ENCODE results near the gene MUS81. TPM values are rescaled to one million over a fixed set of nuclear protein-coding genes. Genes with fewer than 3 reads are reported as not detected.
"Not testable (repeated sequence)": the region's sequence is repeated elsewhere in the genome, so short reads cannot be mapped to it uniquely, and the experiment has no call there.

Gene MUS81
- total and polyA plus RNA-seq, 9 donors: 15.9 to 87.0 (median 55.7) TPM

DNA sequence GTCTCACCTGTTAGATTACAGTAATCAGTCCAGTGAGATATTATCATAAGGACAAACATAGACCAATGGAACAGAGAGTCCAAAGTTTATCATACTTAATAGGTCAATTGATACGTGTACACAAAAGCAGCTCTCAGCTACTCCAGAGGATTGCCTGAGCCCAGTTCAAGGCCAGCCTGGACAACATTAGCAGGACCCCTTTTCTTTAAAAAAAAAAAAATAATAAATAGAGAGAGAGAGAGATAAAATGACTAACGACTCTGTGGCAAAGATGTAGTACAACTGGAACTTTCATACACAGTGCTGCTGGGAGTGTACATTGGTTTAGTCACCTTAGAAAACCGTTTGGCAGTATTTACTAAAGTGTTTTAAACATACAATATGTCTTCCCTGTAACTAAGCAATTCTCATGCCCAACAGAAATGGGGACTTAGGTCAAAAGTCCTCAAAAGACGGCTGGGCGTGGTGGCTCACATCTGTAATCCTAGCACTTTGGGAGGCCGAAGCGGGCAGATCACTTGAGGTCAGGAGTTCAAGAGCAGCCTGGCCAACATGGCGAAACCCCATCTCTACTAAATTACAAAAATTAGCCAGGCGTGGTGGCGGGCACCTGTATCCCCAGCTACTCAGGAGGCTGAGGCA is 15.9 kb upstream of the MUS81 start:
- no peak overlapping the region for H3K27ac ChIP-seq
- no peaks in the 10 kb centered on the region for H3K9me3 ChIP-seq
- TF ChIP-seq EP300 (IDR thresholded peaks at IDR 0.05): no peak
- no peak for TF ChIP-seq POLR2A (IDR thresholded peaks at IDR 0.05)
- TF ChIP-seq, protein P1, sequence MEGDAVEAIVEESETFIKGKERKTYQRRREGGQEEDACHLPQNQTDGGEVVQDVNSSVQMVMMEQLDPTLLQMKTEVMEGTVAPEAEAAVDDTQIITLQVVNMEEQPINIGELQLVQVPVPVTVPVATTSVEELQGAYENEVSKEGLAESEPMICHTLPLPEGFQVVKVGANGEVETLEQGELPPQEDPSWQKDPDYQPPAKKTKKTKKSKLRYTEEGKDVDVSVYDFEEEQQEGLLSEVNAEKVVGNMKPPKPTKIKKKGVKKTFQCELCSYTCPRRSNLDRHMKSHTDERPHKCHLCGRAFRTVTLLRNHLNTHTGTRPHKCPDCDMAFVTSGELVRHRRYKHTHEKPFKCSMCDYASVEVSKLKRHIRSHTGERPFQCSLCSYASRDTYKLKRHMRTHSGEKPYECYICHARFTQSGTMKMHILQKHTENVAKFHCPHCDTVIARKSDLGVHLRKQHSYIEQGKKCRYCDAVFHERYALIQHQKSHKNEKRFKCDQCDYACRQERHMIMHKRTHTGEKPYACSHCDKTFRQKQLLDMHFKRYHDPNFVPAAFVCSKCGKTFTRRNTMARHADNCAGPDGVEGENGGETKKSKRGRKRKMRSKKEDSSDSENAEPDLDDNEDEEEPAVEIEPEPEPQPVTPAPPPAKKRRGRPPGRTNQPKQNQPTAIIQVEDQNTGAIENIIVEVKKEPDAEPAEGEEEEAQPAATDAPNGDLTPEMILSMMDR (IDR thresholded peaks at IDR 0.05): no peak
- no peaks in the 10 kb centered on the region for H3K36me3 ChIP-seq
- no peak overlapping the region for H3K4me3 ChIP-seq
- no peaks in the 10 kb centered on the region for H3K4me1 ChIP-seq (ENCODE audit: insufficient read depth)
- H3K27me3 ChIP-seq: no peaks in the 10 kb centered on the region
- 77 to 84% (median 82%) methylated on average over 10 of the region's 10 CpGs for WGBS, 3 donors
- DNase-seq: no peak
- intact Hi-C loops (cut with DNase I): no loop called here

DNA sequence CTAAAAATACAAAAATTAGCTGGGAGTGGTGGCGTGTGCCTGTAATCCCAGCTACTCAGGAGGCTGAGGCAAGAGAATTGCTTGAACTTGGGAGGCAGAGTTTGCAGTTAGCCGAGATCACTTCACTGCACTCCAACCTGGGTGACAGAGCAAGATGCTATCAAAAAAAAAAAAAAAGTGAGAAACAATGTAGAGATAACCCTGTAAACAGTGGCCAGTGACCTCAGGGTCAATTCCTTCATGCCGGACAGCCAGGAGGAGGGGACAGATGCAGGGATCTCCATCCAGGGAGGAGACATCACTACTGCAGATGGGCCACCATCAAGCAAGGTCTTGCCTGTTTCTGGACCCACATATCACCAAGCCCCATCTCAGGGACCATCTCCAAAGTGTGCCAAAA is 12.5 kb upstream of the MUS81 start:
- Histone ChIP-seq H3K27ac (no peak overlapping the region), H3K9me3 (no peaks in the 10 kb centered on the region), H3K36me3 (no peaks in the 10 kb centered on the region), H3K4me1 (ENCODE audit: insufficient read depth) (peaks cover 1% of the 10 kb centered on the region), H3K4me3 (no peak overlapping the region), H3K27me3 (no peaks in the 10 kb centered on the region)
- no peak for DNase-seq
- intact Hi-C loops (cut with DNase I): no loop called here
- WGBS, 3 donors: 58 to 88% (median 75%) methylated on average over 3 of the region's 3 CpGs
- TF ChIP-seq, protein P1 (IDR thresholded peaks at IDR 0.05): no peak
- TF ChIP-seq EP300 (IDR thresholded peaks at IDR 0.05) (no peak), POLR2A (IDR thresholded peaks at IDR 0.05) (no peak)

DNA sequence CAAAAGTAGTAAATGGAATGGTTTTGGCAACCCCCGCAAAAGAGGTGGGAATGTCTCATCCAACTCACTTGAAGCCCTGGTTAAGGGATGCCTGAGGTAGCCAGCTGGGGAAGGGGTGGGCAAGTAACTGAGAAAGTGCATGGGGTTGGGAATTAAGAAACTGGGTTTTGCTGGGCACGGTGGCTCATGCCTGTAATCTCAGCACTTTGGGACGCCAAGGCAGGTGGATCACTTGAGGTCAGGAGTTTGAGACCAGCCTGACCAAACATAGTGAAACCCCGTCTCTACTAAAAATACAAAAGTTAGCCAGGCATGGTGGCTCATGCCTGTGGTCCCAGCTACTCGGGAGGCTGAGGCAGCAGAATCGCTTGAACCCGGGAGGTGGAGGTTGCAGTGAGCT is 11.5 kb upstream of the MUS81 start:
- H3K27me3 ChIP-seq; H3K4me1 ChIP-seq (ENCODE audit: insufficient read depth); H3K4me3 ChIP-seq; H3K27ac ChIP-seq; H3K36me3 ChIP-seq; intact Hi-C loops (cut with DNase I); DNase-seq; H3K9me3 ChIP-seq: not testable (repeated sequence)
- WGBS, 3 donors: 32 to 47% (median 32%) methylated on average over 7 of the region's 7 CpGs

DNA sequence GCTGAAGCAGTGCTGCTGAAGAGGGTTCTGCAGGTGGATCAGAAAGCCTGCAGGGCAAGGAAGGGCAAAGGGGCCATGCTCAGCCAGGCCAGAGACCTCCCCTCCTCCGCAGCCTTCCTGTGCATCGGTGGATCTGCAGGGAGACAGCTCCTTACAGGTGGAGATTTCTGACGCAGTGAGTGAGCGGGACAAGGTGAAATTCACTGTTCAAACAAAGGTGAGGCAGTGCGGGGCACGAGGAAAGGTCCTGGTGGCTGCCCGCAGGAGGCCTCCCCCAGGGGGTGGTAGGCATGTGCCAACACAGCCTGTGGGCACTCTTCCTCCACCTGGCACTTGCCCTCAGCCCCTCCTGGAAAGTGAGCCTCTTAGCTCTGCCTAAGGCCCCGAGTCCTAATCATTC is 10.9 kb upstream of the MUS81 start:
- H3K4me1 ChIP-seq (ENCODE audit: insufficient read depth): peaks cover 1% of the 10 kb centered on the region
- H3K4me3 ChIP-seq: no peak overlapping the region
- intact Hi-C loops (cut with DNase I): no loop called here
- no peaks in the 10 kb centered on the region for H3K27me3 ChIP-seq
- TF ChIP-seq POLR2A (IDR thresholded peaks at IDR 0.05) (no peak), EP300 (IDR thresholded peaks at IDR 0.05) (no peak)
- peak in 1 of 5 donors; percentile 26 for DNase-seq
- WGBS, 3 donors: 50 to 62% (median 59%) methylated on average over 8 of the region's 8 CpGs
- H3K9me3 ChIP-seq: no peaks in the 10 kb centered on the region
- no peak overlapping the region for H3K27ac ChIP-seq
- H3K36me3 ChIP-seq: no peaks in the 10 kb centered on the region

DNA sequence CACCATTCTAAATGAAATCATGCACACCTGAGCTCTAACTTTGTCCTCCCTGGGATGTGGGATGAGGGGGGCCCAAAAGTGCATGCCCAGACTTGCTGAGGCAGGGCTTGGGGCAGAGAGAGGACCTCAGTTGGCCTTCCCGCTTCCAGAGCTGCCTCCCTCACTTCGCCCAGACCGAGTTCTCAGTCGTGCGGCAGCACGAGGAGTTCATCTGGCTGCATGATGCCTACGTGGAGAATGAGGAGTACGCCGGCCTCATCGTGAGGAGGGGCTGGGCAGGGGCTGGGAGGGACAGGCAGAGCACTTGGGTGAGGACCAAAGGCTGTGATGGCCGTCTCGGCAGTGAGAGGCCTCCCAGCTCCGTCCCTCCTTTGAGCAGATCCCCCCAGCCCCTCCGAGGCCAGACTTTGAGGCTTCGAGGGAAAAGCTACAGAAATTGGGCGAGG is 10.4 kb upstream of the MUS81 start:
- TF ChIP-seq, protein P1 (IDR thresholded peaks at IDR 0.05): no peak
- TF ChIP-seq POLR2A (IDR thresholded peaks at IDR 0.05) (no peak), EP300 (IDR thresholded peaks at IDR 0.05) (no peak)
- DNase-seq: no peak
- no peaks in the 10 kb centered on the region for H3K36me3 ChIP-seq
- peaks cover 1% of the 10 kb centered on the region for H3K4me1 ChIP-seq (ENCODE audit: insufficient read depth)
- no peak overlapping the region for H3K4me3 ChIP-seq
- no peak overlapping the region for H3K27ac ChIP-seq
- no peaks in the 10 kb centered on the region for H3K27me3 ChIP-seq
- H3K9me3 ChIP-seq: no peaks in the 10 kb centered on the region
- 17 to 27% (median 22%) methylated on average over 16 of the region's 16 CpGs for WGBS, 3 donors
- intact Hi-C loops (cut with DNase I): no loop called here

Measured in ovary (tissue), 9 donors.